GM19023 (cell line): ENCODE results near the gene RAD54L.
A peak's percentile ranks its signal among the peaks of the same experiment; 100 is the strongest.
"Not testable (repeated sequence)": the region's sequence is repeated elsewhere in the genome, so short reads cannot be mapped to it uniquely, and the experiment has no call there.

Source experiments
- ATAC-seq: cut with Tn5 transposase; IDR thresholded peaks from one replicate; pipeline ENCODE4 v1.9.1; 2021; ENCODE audit warnings: mild to moderate bottlenecking, moderate library complexity; ENCODE audit not compliant: unreplicated experiment

RAD54L gene

DNA sequence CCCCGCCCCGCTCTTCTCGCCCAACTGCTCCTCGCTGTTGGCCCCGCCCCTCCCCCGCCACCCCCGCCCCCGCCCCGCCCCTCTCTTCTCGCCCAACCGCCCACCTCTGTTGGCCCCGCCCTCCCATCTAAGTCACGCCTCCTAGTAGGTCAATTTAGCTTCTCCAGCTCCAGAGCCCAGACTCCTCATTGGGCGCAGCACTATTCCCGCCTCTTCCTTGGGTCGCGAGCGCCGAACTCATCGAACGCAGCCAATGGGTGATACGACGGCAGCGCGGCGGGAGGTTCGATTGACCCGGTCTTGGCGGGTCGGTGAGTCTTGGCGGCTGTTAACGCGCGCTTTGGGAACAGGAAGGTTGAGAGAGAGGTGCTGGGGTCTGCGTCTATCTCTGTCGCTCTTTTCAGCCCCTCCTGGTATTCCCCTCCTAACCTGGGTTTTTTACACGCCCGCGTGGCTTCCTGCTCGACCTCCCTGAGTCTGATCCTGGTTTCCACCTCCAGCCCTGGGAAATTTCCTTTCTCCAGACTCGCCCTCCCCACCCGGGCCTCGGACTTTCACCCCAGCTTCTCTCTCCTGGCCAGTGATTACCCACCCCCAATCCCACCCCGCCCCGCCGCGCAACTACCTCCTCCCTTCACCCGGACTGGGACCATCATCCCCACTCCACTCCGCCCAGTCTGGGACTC lies at the start of gene RAD54L:
Gene RAD54L (plus strand): TSS at position 328 of the 686 bp plus-strand sequence. CDS start 643 bp downstream, outside the sequence.
- ATAC-seq, result peak; percentile 93

GRCh38 chr1:46197964-46198811 lies 49.4 kb upstream of the RAD54L start, which contains the start of gene POMGNT1:
Gene POMGNT1, minus strand, starts transcription at chr1:46198434. Its CDS starts 613 bp downstream, at chr1:46197821.
- ATAC-seq, result peak; percentile 93

- ATAC-seq, result no peak
These were observed 48.3 kb upstream of the RAD54L start for GRCh38 chr1:46199233-46199749.

- no peak for ATAC-seq
These were observed 43.7 kb upstream of the RAD54L start for GRCh38 chr1:46203738-46204405.

DNA sequence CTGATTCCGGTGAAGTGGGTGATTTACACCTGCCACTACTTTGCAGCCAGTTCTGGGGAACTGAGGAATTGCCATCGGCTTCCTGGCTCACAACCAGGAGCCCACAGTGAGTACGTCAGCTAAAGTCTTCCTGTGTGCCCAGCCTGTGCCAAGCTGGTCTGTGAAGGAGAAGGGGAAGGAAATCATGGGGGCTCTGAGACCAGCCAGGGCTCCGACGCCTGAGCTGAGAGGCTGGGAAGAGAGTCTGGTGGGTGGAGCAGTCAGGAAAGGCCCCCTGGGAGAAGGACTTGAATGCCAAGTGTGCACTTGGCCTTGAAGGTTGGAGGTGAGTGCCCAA lies 43.2 kb upstream of the RAD54L start:
- ATAC-seq, result no peak

- no peak for ATAC-seq
These were observed 42.4 kb upstream of the RAD54L start for GRCh38 chr1:46205141-46205540.

- ATAC-seq, result no peak
These were observed 41.8 kb upstream of the RAD54L start for GRCh38 chr1:46205791-46206190.

- no peak for ATAC-seq
These were observed 41.2 kb upstream of the RAD54L start for GRCh38 chr1:46206399-46206798.

GRCh38 chr1:46210561-46210960 lies 37.0 kb upstream of the RAD54L start:
- ATAC-seq, result no peak

- no peak for ATAC-seq
These were observed 36.5 kb upstream of the RAD54L start for GRCh38 chr1:46211051-46211450.

DNA sequence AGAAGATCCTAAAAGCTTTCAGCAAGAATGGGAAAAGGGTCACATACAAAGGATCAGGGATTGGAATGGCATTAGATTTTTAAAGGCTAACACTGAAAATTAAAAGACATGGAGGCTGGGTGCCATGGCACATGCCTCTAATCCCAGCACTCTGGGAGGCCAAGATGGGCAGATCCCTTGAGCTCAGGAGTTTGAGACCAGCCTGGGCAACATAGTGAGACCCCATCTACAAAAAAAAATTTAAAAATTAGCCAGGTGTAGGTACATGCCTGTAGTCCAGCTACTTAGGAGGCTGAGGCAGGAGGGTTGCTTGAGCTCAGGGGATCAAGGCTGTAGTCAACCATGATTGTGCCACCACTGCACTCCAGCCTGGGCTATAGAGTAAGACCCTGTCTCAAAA lies 32.1 kb upstream of the RAD54L start:
- ATAC-seq, result no peak

GRCh38 chr1:46218443-46218842 lies 29.1 kb upstream of the RAD54L start:
- no peak for ATAC-seq

DNA sequence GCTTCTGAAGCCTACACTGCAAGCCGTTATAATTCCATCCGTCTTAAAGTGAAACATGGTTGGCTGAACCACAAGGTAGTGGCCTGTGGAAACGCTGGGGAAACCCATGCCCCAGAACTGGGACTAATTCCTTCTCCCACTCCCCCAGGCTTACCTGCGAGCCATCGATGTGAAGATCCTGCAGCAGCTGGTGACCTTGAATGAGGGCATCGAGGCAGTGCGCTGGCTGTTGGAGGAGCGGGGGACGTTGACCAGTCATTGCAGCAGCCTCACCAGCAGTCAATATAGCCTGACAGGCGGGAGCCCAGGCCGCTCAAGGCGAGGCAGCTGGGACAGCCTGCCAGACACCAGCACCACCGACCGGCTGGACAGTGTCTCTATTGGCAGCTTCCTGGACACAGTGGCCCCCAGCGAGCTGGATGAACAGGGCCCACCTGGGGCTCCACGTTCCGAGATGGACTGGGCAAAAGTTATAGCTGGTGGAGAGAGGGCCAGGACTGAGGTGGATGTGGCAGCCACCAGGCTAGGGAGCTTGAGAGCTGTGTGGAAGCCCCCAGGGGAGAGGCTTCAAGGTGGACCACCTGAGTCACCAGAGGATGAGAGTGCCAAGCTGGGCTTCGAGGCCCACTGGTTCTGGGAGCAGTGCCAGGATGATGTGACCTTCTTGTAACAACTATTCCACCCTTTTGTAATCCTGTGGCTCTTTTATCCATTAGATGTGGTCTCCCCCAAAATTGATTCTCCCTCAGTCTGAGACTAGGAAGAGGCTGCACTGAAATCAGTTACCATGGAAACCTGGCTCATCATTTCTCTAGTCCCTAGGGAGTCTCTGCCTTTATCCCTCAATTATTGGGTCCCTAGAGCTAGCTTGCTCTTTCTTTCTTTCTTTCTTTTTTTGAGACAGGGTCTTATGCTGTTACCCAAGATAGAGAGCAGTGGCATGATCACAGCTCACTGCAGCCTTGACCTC lies 27.7 kb upstream of the RAD54L start:
- no peak for ATAC-seq

DNA sequence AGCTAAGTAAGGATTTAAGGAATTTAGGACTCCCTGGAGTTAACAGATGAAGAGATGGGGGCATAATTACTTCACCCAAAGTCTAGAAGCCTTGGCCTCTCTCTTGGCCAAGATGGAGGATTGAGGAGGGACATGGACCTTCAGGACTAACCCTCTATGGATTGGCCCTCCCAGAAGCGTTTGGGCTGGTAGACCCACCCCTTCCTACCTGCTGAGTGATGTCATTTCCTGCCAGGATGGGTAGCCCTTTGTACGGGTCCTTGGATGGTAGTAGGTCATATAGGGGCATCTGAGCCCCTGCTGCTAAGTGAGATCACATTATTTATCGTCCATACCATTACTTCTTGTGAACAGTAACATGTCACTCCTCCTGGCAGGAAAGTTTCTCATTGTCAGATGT lies 26.8 kb upstream of the RAD54L start:
- ATAC-seq, result no peak

DNA sequence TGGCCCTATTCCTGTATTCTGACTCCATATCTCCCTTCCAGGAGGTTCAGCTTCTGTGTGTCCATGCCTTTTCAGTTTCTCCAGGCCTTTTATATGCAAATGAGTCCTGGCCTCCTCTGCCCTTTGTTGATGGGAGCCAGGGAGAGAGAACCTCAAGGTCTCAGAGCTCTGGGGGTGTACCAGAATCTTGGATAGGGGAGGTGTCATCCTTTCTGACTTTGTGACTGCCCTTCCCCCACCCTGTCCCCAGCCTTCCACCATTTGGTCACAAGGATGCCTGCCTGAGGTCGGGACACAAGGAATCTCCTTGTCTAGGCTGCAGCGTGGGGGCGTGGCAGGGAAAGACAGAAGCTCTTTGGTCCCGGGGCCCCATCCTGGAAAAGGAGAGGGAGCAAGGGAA lies 25.8 kb upstream of the RAD54L start:
- no peak for ATAC-seq

DNA sequence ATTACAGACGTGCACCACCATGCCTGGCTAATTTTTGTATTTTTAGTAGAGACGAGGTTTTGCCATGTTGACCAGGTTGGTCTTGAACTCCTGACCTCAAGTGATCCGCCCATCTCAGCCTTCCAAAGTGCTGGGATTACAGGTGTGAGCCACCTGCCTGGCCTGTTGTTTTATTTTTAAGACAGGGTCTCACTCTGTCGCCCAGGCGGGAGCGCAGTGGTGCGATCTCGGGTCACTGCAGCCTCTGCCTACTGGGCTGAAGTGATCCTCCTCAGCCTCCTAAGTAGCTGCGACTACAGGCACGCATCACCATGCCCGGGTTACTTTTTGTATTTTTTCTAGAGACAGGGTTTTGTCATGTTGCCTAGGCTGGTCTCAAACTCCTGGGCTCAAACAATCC lies 24.5 kb upstream of the RAD54L start:
- ATAC-seq, result not testable (repeated sequence)

DNA sequence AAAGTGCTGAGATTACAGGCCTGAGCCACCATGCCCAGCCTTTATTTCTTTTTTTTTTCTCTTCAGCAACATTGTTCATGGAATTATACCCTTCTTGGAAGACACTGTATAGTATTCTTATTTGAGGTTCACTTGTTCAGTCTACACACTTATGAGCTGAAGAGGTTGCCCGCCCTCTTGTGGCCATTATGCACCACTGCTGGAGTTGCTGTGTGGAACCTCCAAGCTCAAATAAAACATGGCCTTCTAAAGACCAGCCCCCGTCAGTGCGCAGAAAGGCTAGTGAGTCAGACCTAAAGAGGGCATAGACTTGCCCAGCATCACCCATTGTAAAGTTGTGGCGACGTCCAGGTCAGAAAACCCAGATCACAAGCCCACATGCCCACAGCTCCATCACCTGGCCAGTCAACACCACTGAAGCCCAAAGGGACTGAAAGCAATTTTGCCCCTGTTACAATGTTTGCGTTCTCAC lies 24.1 kb upstream of the RAD54L start:
- no peak for ATAC-seq

DNA sequence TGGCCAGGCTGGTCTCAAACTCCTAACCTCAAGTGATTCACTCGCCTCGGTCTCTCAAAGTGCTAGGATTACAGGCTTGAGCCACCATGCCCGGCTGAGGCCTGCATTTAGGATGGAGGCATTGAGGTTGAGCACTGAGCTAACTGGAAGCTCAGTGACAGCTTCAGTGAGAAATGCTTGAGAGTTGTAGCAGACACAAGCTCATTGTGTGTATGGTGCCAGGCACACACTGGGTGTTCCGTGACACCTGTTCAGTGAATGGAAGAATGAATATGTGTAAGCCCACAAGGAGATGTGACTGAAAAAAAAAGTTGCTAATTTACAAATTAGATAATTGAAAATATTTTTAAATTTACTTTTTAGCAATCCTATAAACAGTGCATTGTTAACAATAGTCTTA lies 22.6 kb upstream of the RAD54L start:
- ATAC-seq, result no peak

- not testable (repeated sequence) for ATAC-seq
These were observed 16.3 kb upstream of the RAD54L start for GRCh38 chr1:46231231-46231630.

DNA sequence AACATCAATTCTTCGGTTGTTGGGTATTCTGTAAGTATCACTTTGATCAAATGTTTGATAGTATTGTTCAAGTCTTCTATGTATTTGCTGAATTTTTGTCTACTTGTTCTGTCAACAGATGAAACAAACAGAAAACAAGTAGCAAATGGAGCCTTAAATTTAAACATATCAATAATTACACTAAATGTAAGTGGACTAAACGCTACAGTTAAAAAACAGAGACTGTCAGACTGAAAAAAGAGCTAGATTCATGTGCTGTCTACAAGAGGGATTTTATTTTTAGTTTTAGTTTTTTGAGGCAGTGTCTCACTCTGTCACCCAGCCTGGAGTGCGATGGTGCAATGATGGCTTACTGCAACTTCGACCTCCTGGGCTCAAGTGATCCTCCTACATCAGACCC lies 10.7 kb upstream of the RAD54L start:
- no peak for ATAC-seq
